Stromal cell of bone marrow (primary cell): ENCODE measurements around the gene COQ10A.
"Not testable (repeated sequence)": the region's sequence is repeated elsewhere in the genome, so short reads cannot be mapped to it uniquely, and the experiment has no call there.

Experiments
- DNase-seq: peaks from one replicate; pipeline ENCODE4 v3.0.0-alpha.2; 2012; ENCODE audit warnings: low read depth

COQ10A gene

GRCh38 chr12:56280849-56281248, 14.1 kb downstream of the COQ10A start:
- DNase-seq, result no peak

GRCh38 chr12:56282030-56282429, 15.3 kb downstream of the COQ10A start:
- no peak for DNase-seq

GRCh38 chr12:56282579-56282978, 15.8 kb downstream of the COQ10A start:
- DNase-seq, result no peak

- DNase-seq, result not testable (repeated sequence)
Observed at GRCh38 chr12:56284263-56284662, 17.5 kb downstream of the COQ10A start.

GRCh38 chr12:56286044-56286830, 19.5 kb downstream of the COQ10A start:
- DNase-seq, result no peak

GRCh38 chr12:56288705-56289387, 22.1 kb downstream of the COQ10A start:
- no peak for DNase-seq

- no peak for DNase-seq
Observed at GRCh38 chr12:56293795-56294194, 27.1 kb downstream of the COQ10A start.

- DNase-seq, result no peak
Observed at GRCh38 chr12:56296295-56296694, 29.6 kb downstream of the COQ10A start.

GRCh38 chr12:56297400-56297799, 30.7 kb downstream of the COQ10A start:
- no peak for DNase-seq

GRCh38 chr12:56298828-56299227, 32.1 kb downstream of the COQ10A start:
- DNase-seq, result no peak

GRCh38 chr12:56299308-56299852, 32.6 kb downstream of the COQ10A start:
- DNase-seq, result no peak

GRCh38 chr12:56299853-56300643, 33.3 kb downstream of the COQ10A start, which contains the start of gene CS:
CS (minus strand) TSS chr12:56300330; CDS start chr12:56300201, 129 bp downstream.
- peak; percentile 96 for DNase-seq

- DNase-seq, result no peak
Observed at GRCh38 chr12:56300644-56301464, 34.1 kb downstream of the COQ10A start.

- no peak for DNase-seq
Observed at GRCh38 chr12:56304276-56304675, 37.5 kb downstream of the COQ10A start.

- DNase-seq, result no peak
Observed at GRCh38 chr12:56304872-56305590, 38.3 kb downstream of the COQ10A start.

GRCh38 chr12:56307221-56307965, 40.7 kb downstream of the COQ10A start:
- DNase-seq, result no peak

- no peak for DNase-seq
Observed at GRCh38 chr12:56308714-56309113, 42.0 kb downstream of the COQ10A start.

GRCh38 chr12:56311003-56311402, 44.3 kb downstream of the COQ10A start:
- no peak for DNase-seq

GRCh38 chr12:56315249-56315621, 48.5 kb downstream of the COQ10A start:
- DNase-seq, result no peak
